ENCODE data around the gene TLE5.
A peak's percentile ranks its signal among the peaks of the same experiment; 100 is the strongest.

Gene TLE5

GRCh38 chr19:3062165-3063105, at the start of gene TLE5:
TSS of gene TLE5 (minus strand) at chr19:3062495. CDS start at chr19:3062200, 295 bp downstream.
- peak; percentile 60 for DNase-seq

- no peak for DNase-seq
Observed at GRCh38 chr19:3111586-3112247, 49.4 kb upstream of the TLE5 start.

- DNase-seq: no peak
Observed at GRCh38 chr19:3110126-3110825, 48.0 kb upstream of the TLE5 start.

- no peak for DNase-seq
Observed at GRCh38 chr19:3109491-3109890, 47.2 kb upstream of the TLE5 start.

GRCh38 chr19:3108775-3109174, 46.5 kb upstream of the TLE5 start:
- DNase-seq: peak; percentile 21

- no peak for DNase-seq
Observed at GRCh38 chr19:3107658-3108057, 45.4 kb upstream of the TLE5 start.

- DNase-seq: no peak
Observed at GRCh38 chr19:3106509-3107141, 44.3 kb upstream of the TLE5 start.

GRCh38 chr19:3105641-3106508, 43.6 kb upstream of the TLE5 start:
- DNase-seq: no peak

GRCh38 chr19:3104708-3104983, 42.4 kb upstream of the TLE5 start:
- DNase-seq: no peak

- DNase-seq: no peak
Observed at GRCh38 chr19:3102239-3103140, 40.2 kb upstream of the TLE5 start.

- DNase-seq: no peak
Observed at GRCh38 chr19:3100747-3101730, 38.7 kb upstream of the TLE5 start.

GRCh38 chr19:3100331-3100730, 38.0 kb upstream of the TLE5 start:
- DNase-seq: no peak

- DNase-seq: no peak
Observed at GRCh38 chr19:3099347-3100145, 37.3 kb upstream of the TLE5 start.

- no peak for DNase-seq
Observed at GRCh38 chr19:3098515-3099346, 36.4 kb upstream of the TLE5 start.

- DNase-seq: no peak
Observed at GRCh38 chr19:3098141-3098514, 35.8 kb upstream of the TLE5 start.

- DNase-seq: no peak
Observed at GRCh38 chr19:3097442-3097871, 35.2 kb upstream of the TLE5 start.

GRCh38 chr19:3096902-3097326, 34.6 kb upstream of the TLE5 start:
- no peak for DNase-seq

Data from NCI-H774 (cell line).